HepG2 (cell line): ENCODE measurements around the gene ZNF33B. TPM values are rescaled to one million over a fixed set of nuclear protein-coding genes. Genes with fewer than 3 reads are reported as not detected.

Source experiments
- ATAC-seq: fragments of 200-7000 bp; cut with Tn5 transposase; 3 replicates; pipeline ENCODE4 v1.9.1; 2020; ENCODE audit warnings: mild to moderate bottlenecking, moderate library complexity
- BruUV-seq: library from RNA; stranded (reverse); fragments of 400-500 nt; replicated peaks from 2 replicates; lab custom pipeline; 2021; lab: Mats Ljungman, UMichigan
- CTCF ChIA-PET: fragments of 300-600 bp; formaldehyde crosslinking; extraction: SDS; loops from one replicate; lab custom pipeline; 2021; ENCODE audit warnings: low total read pairs, inconsistent platforms, low intra/inter-chr PET ratio; lab: Yijun Ruan, JAX
- POLR2A ChIA-PET: fragments of 350-600 bp; sonication (Branson Sonifier 250); formaldehyde crosslinking; loops from one replicate; lab custom pipeline; 2020; ENCODE audit warnings: antibody characterized with exemption, inconsistent platforms; lab: Yijun Ruan, JAX
- DNase-seq: peaks from one replicate; pipeline ENCODE4 v3.0.0-alpha.2; 2015; ENCODE audit warnings: low spot score
- FAIRE-seq: peaks from 3 replicates; lab custom pipeline; 2011; peaks lifted over from hg19 to GRCh38; lab: Jason Lieb, UNC
- H2AFZ ChIP-seq: one replicate; pipeline ENCODE4 v1.6.1; 2011; ENCODE audit warnings: low read length, inconsistent platforms
- H3K27ac ChIP-seq: fragments of 300-600 bp; 3 replicates; pipeline ENCODE4 v1.8.0; 2011; ENCODE audit warnings: mixed run types, mild to moderate bottlenecking, mixed read lengths, low read length, inconsistent platforms; ENCODE audit not compliant: insufficient read depth; ENCODE audit errors: extremely low read length
- H3K27me3 ChIP-seq, 2 experiments: fragments of 200-600 bp in 1 of 2; 2 replicates in 1 of 2; 3 replicates in 1 of 2; pipeline versions ENCODE4 v1.6.0 to v1.8.0; 2011; ENCODE audit warnings: low read length in 2 of 2, mild to moderate bottlenecking in 2 of 2, moderate library complexity in 2 of 2, inconsistent platforms in 1 of 2; ENCODE audit not compliant: insufficient read depth in 2 of 2, control insufficient read depth in 1 of 2
- H3K36me3 ChIP-seq, 2 experiments: fragments of 200-600 bp in 1 of 2; replicated peaks in 1 of 2; 2 replicates in 1 of 2; 3 replicates in 1 of 2; pipeline versions ENCODE4 v1.5.1 to v1.8.0; 2011; ENCODE audit warnings: low read length in 2 of 2, inconsistent platforms in 1 of 2; ENCODE audit not compliant: insufficient read depth in 2 of 2, control insufficient read depth in 1 of 2
- H3K4me1 ChIP-seq: 2 replicates; pipeline ENCODE4 v1.5.1; 2012; ENCODE audit warnings: low read length, inconsistent platforms; ENCODE audit not compliant: insufficient read depth
- H3K4me2 ChIP-seq: 2 replicates; pipeline ENCODE4 v1.6.0; 2011; ENCODE audit warnings: low read depth, low read length, inconsistent platforms
- H3K4me3 ChIP-seq, 3 experiments: fragments of 200-600 bp in 1 of 3; sonication (generic), shearing (Covaris generic) in 1 of 3; replicated peaks in 1 of 3; 2 replicates each; pipeline ENCODE4 v1.5.1; 2011 to 2016; ENCODE audit warnings: low read length in 3 of 3, inconsistent platforms in 2 of 3, low read depth in 2 of 3, mild to moderate bottlenecking in 2 of 3, control low read depth in 1 of 3, mixed read lengths in 1 of 3; ENCODE audit not compliant: insufficient read depth in 1 of 3
- H3K79me2 ChIP-seq: one replicate; pipeline ENCODE4 v1.6.1; 2011; ENCODE audit warnings: low read length, inconsistent platforms; ENCODE audit not compliant: insufficient read depth
- H3K9ac ChIP-seq: 2 replicates; pipeline ENCODE4 v1.6.0; 2011; ENCODE audit warnings: mild to moderate bottlenecking, low read depth, low read length, inconsistent platforms; ENCODE audit not compliant: insufficient read depth
- H3K9me3 ChIP-seq: 2 replicates; pipeline ENCODE4 v1.5.1; 2012; ENCODE audit warnings: mild to moderate bottlenecking, low read length
- H4K20me1 ChIP-seq: 2 replicates; pipeline ENCODE4 v1.6.0; 2011; ENCODE audit warnings: inconsistent platforms, mild to moderate bottlenecking, low read length, moderate library complexity; ENCODE audit not compliant: insufficient read depth
- ATF1 ChIP-seq: IDR thresholded peaks from 2 replicates; pipeline ENCODE4 v1.6.1; 2016; ENCODE audit warnings: mild to moderate bottlenecking, control low read depth
- FOXO1 ChIP-seq: sonication (generic); formaldehyde crosslinking; IDR thresholded peaks from 2 replicates; pipeline ENCODE4 v1.4.0; 2020; ENCODE audit warnings: missing genetic modification reagents
- MEF2D ChIP-seq: sonication (generic); formaldehyde crosslinking; IDR thresholded peaks from 2 replicates; pipeline ENCODE4 v1.5.1; 2020; ENCODE audit warnings: mild to moderate bottlenecking, missing genetic modification reagents
- SP140L ChIP-seq: sonication (generic); formaldehyde crosslinking; IDR thresholded peaks from 2 replicates; pipeline ENCODE4 v1.4.0; 2020; ENCODE audit warnings: missing genetic modification reagents, borderline replicate concordance
- SYNCRIP ChIP-seq: fragments of 200-400 bp; formaldehyde crosslinking; IDR thresholded peaks from 2 replicates; pipeline ENCODE4 v1.6.1; 2018; ENCODE audit warnings: mild to moderate bottlenecking, low read depth, low read length; ENCODE audit not compliant: insufficient read depth
- THRA ChIP-seq: sonication (generic); formaldehyde crosslinking; IDR thresholded peaks from 2 replicates; pipeline ENCODE4 v1.4.0; 2020; ENCODE audit warnings: missing genetic modification reagents, borderline replicate concordance
- ZMAT3 ChIP-seq: sonication (generic); formaldehyde crosslinking; conservative IDR thresholded peaks from 2 replicates; pipeline ENCODE4 v1.7.0; 2021; ENCODE audit warnings: missing genetic modification reagents
- ZNF12 ChIP-seq: sonication (generic); formaldehyde crosslinking; IDR thresholded peaks from 2 replicates; pipeline ENCODE4 v1.5.0; 2020; ENCODE audit warnings: missing genetic modification reagents
- ZNF383 ChIP-seq: sonication (generic); formaldehyde crosslinking; IDR thresholded peaks from 2 replicates; pipeline ENCODE4 v1.4.0; 2020; ENCODE audit warnings: missing genetic modification reagents, mild to moderate bottlenecking, borderline replicate concordance
- ZNF572 ChIP-seq: sonication (generic); formaldehyde crosslinking; IDR thresholded peaks from 2 replicates; pipeline ENCODE4 v1.5.1; 2020; ENCODE audit warnings: mild to moderate bottlenecking, missing genetic modification reagents
- ZNF761 ChIP-seq: sonication (generic); formaldehyde crosslinking; conservative IDR thresholded peaks from 2 replicates; pipeline ENCODE4 v1.4.0; 2020; ENCODE audit warnings: mild to moderate bottlenecking, missing genetic modification reagents
- WGBS: methylation state at CpG from one replicate; pipeline ENCODE4 v1.1.6; 2017; ENCODE audit warnings: low lambda C conversion rate; 5-methylcytosine and 5-hydroxymethylcytosine counted together
- in situ Hi-C: cut with HindIII; loops from 2 replicates; pipeline ENCODE4 v1.10.0; 2017; ENCODE audit warnings: low pct_unique_long_range_greater_than_20kb; ENCODE audit not compliant: extremely low pct_ligation_motif_present
- intact Hi-C: fragments of 100-400 bp; cut with micrococcal nuclease; formaldehyde crosslinking; loops from one replicate; pipeline ENCODE4 v1.10.0; 2022; ENCODE audit not compliant: unreplicated experiment
- polyA plus RNA-seq, 8 experiments: library from polyadenylated mRNA; depleted of rRNA in 3 of 8; stranded (reverse) in 7 of 8; unstranded in 1 of 8; fragments of >200 nt; fragmentation: Illumina TruSeq in 4 of 8; extraction: Trizol in 4 of 8; gene quantifications; 2 replicates each; pipeline versions ENCODE4 v1.2.1 to v1.2.3, GENCODE V29; 2011 to 2016; ENCODE audit warnings: low read depth in 4 of 8, missing spikeins in 1 of 8, mixed read lengths in 1 of 8; ENCODE audit not compliant: insufficient read depth in 1 of 8
- total RNA-seq, 5 experiments: library from RNA; depleted of rRNA; stranded (reverse); fragments of >200 nt; fragmentation: Illumina TruSeq; extraction: Trizol; gene quantifications; 2 replicates each; pipeline ENCODE4 v1.2.3, GENCODE V29; 2016; ENCODE audit warnings: low read depth in 1 of 5

The ZNF33B gene
- total and polyA plus RNA-seq, 2 of the 13 experiments (the other 11 are each of a cell fraction or from before 2014, with no cell fraction given): 18.4 to 23.5 TPM

- TF ChIP-seq THRA (CRISPR knock-in tag) (no peak), SP140L (no peak), ZMAT3 (CRISPR knock-in tag) (no peak), MEF2D (CRISPR knock-in tag) (no peak), FOXO1 (CRISPR knock-in tag) (no peak), ZNF12 (CRISPR knock-in tag) (no peak), ZNF383 (CRISPR knock-in tag) (no peak), ZNF572 (no peak), SYNCRIP (no peak), ATF1 (CRISPR knock-in tag) (no peak), ZNF761 (CRISPR knock-in tag) (no peak)
- in situ Hi-C loops: no loop called here
Observed at GRCh38 chr10:42646687-42647640, 8.6 kb upstream of the ZNF33B start.

More at GRCh38 chr10:42646687-42647640, 8.6 kb upstream of the ZNF33B start:
- no peak for FAIRE-seq
- H3K4me1 ChIP-seq: peaks cover 21% of the 10 kb centered on the region
- intact Hi-C loops: no loop called here
- no peak overlapping the region for H3K27ac ChIP-seq
- ChIA-PET POLR2A (no interaction called here), CTCF (no interaction called here)
- no peaks in the 10 kb centered on the region for H3K79me2 ChIP-seq
- H3K36me3 ChIP-seq: no peaks in the 10 kb centered on the region
- no peak overlapping the region for H3K4me3 ChIP-seq
- no TSS peak for BruUV-seq
- no peak for DNase-seq
- no peaks in the 10 kb centered on the region for H3K9me3 ChIP-seq
- H4K20me1 ChIP-seq: no peaks in the 10 kb centered on the region
- ATAC-seq: no peak
- H2AFZ ChIP-seq: no peak overlapping the region
- no peak overlapping the region for H3K9ac ChIP-seq
- H3K4me2 ChIP-seq: no peak overlapping the region
- peaks cover 3 to 5% of the 10 kb centered on the region in 2 experiments; a peak in 2 of 5 replicates for H3K27me3 ChIP-seq
- WGBS: 62% methylated on average over 11 of the region's 11 CpGs
